ENCODE data around the gene CDH13. TPM values are rescaled to one million over a fixed set of nuclear protein-coding genes. Genes with fewer than 3 reads are reported as not detected.

CDH13 gene
- total and polyA plus RNA-seq, 2 donors (not counting 1 experiment from before 2014, with no cell fraction given) = 27.6 to 96.7 TPM

DNA sequence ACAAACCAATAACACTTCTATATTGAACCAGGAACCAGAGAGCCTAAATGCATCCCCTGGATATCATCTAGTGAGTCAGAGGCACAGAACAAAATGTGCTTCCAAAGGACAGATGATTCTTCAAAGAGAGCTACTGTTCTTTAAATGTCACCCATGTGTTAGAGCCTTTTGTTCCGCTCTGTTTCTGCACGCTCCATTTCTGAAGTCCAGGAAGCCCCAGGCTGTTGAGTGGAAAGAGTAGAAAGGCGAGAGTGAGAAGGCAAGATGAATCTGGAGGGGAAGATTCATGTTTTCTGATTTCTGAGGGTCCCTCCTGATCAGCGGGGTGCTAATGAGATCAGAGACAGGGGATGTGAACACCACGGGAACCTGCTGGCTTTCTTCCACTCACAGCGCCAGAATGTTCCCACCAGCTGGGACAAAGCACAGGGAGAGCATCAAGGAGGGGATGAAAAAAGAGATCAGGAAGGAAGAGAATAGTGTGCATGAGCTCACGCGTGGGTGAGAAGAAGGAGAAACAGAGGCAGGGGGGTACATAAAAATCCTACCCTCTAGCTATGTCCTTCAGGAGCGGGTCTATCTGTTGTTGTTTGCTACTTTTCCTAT is 621.1 kb downstream of the CDH13 start:
- no peaks in the 10 kb centered on the region for H3K27me3 ChIP-seq (ENCODE audit: control insufficient read depth, insufficient read depth, low read length)
- no peaks in the 10 kb centered on the region for H3K4me1 ChIP-seq (ENCODE audit: control insufficient read depth, extremely low read depth, insufficient read depth, low read length)
- no peak overlapping the region for H3K4me2 ChIP-seq (ENCODE audit: extremely low read depth, insufficient read depth, low read length)
- H3K36me3 ChIP-seq (ENCODE audit: control insufficient read depth, insufficient read depth, low read length) = no peaks in the 10 kb centered on the region
- H3K9ac ChIP-seq (ENCODE audit: insufficient read depth, low read length) = no peak overlapping the region
- no peaks in the 10 kb centered on the region for H3K9me3 ChIP-seq (ENCODE audit: control insufficient read depth, insufficient read depth, low read depth, low read length)
- H4K20me1 ChIP-seq (ENCODE audit: control insufficient read depth, extremely low read depth, insufficient read depth, low read length) = no peaks in the 10 kb centered on the region
- no peak for DNase-seq (ENCODE audit: low read depth in 2 of 2)
- H3K4me3 ChIP-seq (replicated peaks in 1 of 4; ENCODE audit: control extremely low read depth in 1 of 4, insufficient read depth in 1 of 4, low read depth in 3 of 4, low read length in 4 of 4) = no peak overlapping the region
- no peak overlapping the region for H2AFZ ChIP-seq (ENCODE audit: low read length)
- TF ChIP-seq EZH2 (IDR thresholded peaks at IDR 0.05; ENCODE audit: low read length, missing control alignments) = no peak
- TF ChIP-seq, protein P1, sequence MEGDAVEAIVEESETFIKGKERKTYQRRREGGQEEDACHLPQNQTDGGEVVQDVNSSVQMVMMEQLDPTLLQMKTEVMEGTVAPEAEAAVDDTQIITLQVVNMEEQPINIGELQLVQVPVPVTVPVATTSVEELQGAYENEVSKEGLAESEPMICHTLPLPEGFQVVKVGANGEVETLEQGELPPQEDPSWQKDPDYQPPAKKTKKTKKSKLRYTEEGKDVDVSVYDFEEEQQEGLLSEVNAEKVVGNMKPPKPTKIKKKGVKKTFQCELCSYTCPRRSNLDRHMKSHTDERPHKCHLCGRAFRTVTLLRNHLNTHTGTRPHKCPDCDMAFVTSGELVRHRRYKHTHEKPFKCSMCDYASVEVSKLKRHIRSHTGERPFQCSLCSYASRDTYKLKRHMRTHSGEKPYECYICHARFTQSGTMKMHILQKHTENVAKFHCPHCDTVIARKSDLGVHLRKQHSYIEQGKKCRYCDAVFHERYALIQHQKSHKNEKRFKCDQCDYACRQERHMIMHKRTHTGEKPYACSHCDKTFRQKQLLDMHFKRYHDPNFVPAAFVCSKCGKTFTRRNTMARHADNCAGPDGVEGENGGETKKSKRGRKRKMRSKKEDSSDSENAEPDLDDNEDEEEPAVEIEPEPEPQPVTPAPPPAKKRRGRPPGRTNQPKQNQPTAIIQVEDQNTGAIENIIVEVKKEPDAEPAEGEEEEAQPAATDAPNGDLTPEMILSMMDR (conservative IDR thresholded peaks at IDR 0.05 in 1 of 2, IDR thresholded peaks at IDR 0.05 in 1 of 2; ENCODE audit: low read depth in 1 of 2, low read length in 2 of 2) = no peak
- no peaks in the 10 kb centered on the region for H3K79me2 ChIP-seq (ENCODE audit: control insufficient read depth, insufficient read depth, low read length)
- H3K27ac ChIP-seq (ENCODE audit: insufficient read depth, low read length) = no peak overlapping the region

DNA sequence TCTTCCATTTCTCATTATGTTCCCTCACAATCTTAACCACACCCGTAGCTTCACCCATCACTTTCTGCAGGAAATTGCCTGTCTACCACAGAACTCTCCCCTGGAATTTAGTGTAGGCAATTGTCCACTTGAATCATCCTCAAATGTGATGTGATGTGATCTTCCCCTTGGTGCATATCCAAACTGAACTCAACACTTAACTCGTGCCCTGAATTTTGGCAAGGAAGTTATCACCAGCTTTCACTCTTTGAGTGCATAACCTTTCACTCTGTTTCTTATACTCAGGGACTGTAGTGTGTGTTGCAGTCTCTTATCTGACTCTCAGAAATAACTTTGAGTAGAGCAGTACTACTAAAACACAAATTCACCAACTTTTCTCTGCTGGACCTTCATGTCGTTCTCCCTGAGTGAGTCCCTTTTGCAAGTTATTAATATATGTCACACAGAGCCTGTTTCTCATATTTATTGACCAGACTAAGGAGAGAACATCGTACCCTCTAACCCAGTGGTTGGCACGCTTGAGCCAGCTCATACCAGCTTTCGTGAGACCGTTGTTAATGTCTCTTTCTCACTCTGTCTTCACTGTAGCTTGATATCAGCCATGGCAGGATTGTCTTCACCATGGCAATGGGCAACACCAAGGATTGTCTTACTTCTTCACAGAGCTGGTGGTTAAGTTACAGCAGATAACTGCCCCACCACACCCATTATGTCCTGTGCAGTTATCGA is 622.1 kb downstream of the CDH13 start:
- Histone ChIP-seq H3K9ac (ENCODE audit: insufficient read depth, low read length) (no peak overlapping the region), H3K4me2 (ENCODE audit: extremely low read depth, insufficient read depth, low read length) (no peak overlapping the region), H4K20me1 (ENCODE audit: control insufficient read depth, extremely low read depth, insufficient read depth, low read length) (no peaks in the 10 kb centered on the region), H3K4me3 (replicated peaks in 1 of 4; ENCODE audit: control extremely low read depth in 1 of 4, insufficient read depth in 1 of 4, low read depth in 3 of 4, low read length in 4 of 4) (no peak overlapping the region), H2AFZ (ENCODE audit: low read length) (no peak overlapping the region), H3K9me3 (ENCODE audit: control insufficient read depth, insufficient read depth, low read depth, low read length) (no peaks in the 10 kb centered on the region), H3K36me3 (ENCODE audit: control insufficient read depth, insufficient read depth, low read length) (no peaks in the 10 kb centered on the region), H3K27me3 (ENCODE audit: control insufficient read depth, insufficient read depth, low read length) (no peaks in the 10 kb centered on the region), H3K79me2 (ENCODE audit: control insufficient read depth, insufficient read depth, low read length) (no peaks in the 10 kb centered on the region), H3K27ac (ENCODE audit: insufficient read depth, low read length) (no peak overlapping the region), H3K4me1 (ENCODE audit: control insufficient read depth, extremely low read depth, insufficient read depth, low read length) (no peaks in the 10 kb centered on the region)
- TF ChIP-seq EZH2 (IDR thresholded peaks at IDR 0.05; ENCODE audit: low read length, missing control alignments) = no peak
- TF ChIP-seq, protein P1 (conservative IDR thresholded peaks at IDR 0.05 in 1 of 2, IDR thresholded peaks at IDR 0.05 in 1 of 2; ENCODE audit: low read depth in 1 of 2, low read length in 2 of 2) = no peak
- peak in 1 of 2 donors; percentile 7 for DNase-seq (ENCODE audit: low read depth in 2 of 2)

DNA sequence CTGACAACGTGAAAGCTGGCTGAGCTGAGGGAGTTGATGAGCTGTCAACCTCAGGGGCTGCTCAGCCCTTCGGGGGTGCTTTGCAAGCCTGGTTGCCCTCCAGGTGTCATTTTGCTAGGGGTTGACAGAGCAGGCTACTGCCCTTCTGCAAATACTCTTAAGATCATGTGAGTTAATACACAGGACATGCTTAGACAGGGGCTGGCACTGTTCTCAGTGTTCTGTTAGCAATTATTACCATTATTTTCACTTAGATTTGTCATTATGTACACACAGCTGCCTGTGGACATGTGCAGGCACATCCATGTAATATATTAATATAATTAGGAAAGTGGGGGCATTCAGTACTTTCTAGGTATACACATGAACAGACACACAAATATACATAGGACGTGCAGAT is 626.8 kb downstream of the CDH13 start:
- H3K27me3 ChIP-seq (ENCODE audit: control insufficient read depth, insufficient read depth, low read length) = no peaks in the 10 kb centered on the region
- no peak for DNase-seq (ENCODE audit: low read depth in 2 of 2)
- H3K9me3 ChIP-seq (ENCODE audit: control insufficient read depth, insufficient read depth, low read depth, low read length) = no peaks in the 10 kb centered on the region
- H2AFZ ChIP-seq (ENCODE audit: low read length) = no peak overlapping the region
- H3K79me2 ChIP-seq (ENCODE audit: control insufficient read depth, insufficient read depth, low read length) = no peaks in the 10 kb centered on the region
- TF ChIP-seq, protein P1 (conservative IDR thresholded peaks at IDR 0.05 in 1 of 2, IDR thresholded peaks at IDR 0.05 in 1 of 2; ENCODE audit: low read depth in 1 of 2, low read length in 2 of 2) = no peak
- no peak for TF ChIP-seq EZH2 (IDR thresholded peaks at IDR 0.05; ENCODE audit: low read length, missing control alignments)
- H3K4me1 ChIP-seq (ENCODE audit: control insufficient read depth, extremely low read depth, insufficient read depth, low read length) = no peaks in the 10 kb centered on the region
- H3K36me3 ChIP-seq (ENCODE audit: control insufficient read depth, insufficient read depth, low read length) = no peaks in the 10 kb centered on the region
- no peak overlapping the region for H3K27ac ChIP-seq (ENCODE audit: insufficient read depth, low read length)
- no peak overlapping the region for H3K9ac ChIP-seq (ENCODE audit: insufficient read depth, low read length)
- no peak overlapping the region for H3K4me2 ChIP-seq (ENCODE audit: extremely low read depth, insufficient read depth, low read length)
- H4K20me1 ChIP-seq (ENCODE audit: control insufficient read depth, extremely low read depth, insufficient read depth, low read length) = no peaks in the 10 kb centered on the region
- no peak overlapping the region for H3K4me3 ChIP-seq (replicated peaks in 1 of 4; ENCODE audit: control extremely low read depth in 1 of 4, insufficient read depth in 1 of 4, low read depth in 3 of 4, low read length in 4 of 4)

Measured in fibroblast of lung (primary cell).